Astrocyte (in vitro differentiated cells and primary cell): ENCODE results near the gene RIN1.

Source experiments
- CTCF ChIP-seq: IDR thresholded peaks from 2 replicates; pipeline ENCODE4 v1.5.1; 2011; ENCODE audit warnings: low read depth, mild to moderate bottlenecking, inconsistent platforms, low read length, moderate library complexity; ENCODE audit not compliant: insufficient read depth
- EZH2 ChIP-seq: IDR thresholded peaks from 2 replicates; pipeline ENCODE4 v1.6.1; 2012; ENCODE audit warnings: mild to moderate bottlenecking, low read length, inconsistent platforms; ENCODE audit not compliant: insufficient read depth

GRCh38 chr11:66368484-66368883 is 32.2 kb upstream of the RIN1 start:
- no peak for TF ChIP-seq EZH2
- TF ChIP-seq CTCF, result no peak
